T-helper 1 cell treated with Interleukin-12 subunit alpha and Interleukin-12 subunit beta and Interleukin-4 antibody, amounts not matched to agents 30 ng/mL and 1 ng/mL, for 36 hours (primary cell): ENCODE measurements around the gene RPL36A. TPM values are rescaled to one million over a fixed set of nuclear protein-coding genes. Genes with fewer than 3 reads are reported as not detected.

Experiments used
- intact Hi-C: fragments of 100-400 bp; cut with micrococcal nuclease; formaldehyde crosslinking; loops from one replicate; pipeline ENCODE4 v1.15.1; 2024
- total RNA-seq: library from RNA; stranded (reverse); gene quantifications from 2 replicates; pipeline ENCODE4 v1.2.3, GENCODE V29; 2022

Gene RPL36A
- total RNA-seq: 107 and 163 TPM in 2 replicates

- intact Hi-C loops: loop anchor here (1.0 to 10.0 kb wide), 9 partner anchors 17 to 754 kb away; partner anchors contain the start of genes CSTF2, HNRNPH2, TIMM8A and TRMT2B
These were observed at the start of gene RPL36A for GRCh38 chrX:101390664-101391525. Gene RPL36A (plus strand): TSS chrX:101391011. CDS start chrX:101391044, 33 bp downstream.

- intact Hi-C loops: loop anchor here (1.0 to 5.0 kb wide), 7 partner anchors 42 to 584 kb away; partner anchors contain the start of genes CSTF2, HNRNPH2 and ZMAT1
These were observed 42.9 kb upstream of the RPL36A start for GRCh38 chrX:101347859-101348451.

- intact Hi-C loops: loop anchor here (1.0 to 5.0 kb wide), 7 partner anchors 42 to 584 kb away; partner anchors contain the start of genes CSTF2, HNRNPH2 and ZMAT1
These were observed 42.2 kb upstream of the RPL36A start, which contains the start of gene TIMM8A for GRCh38 chrX:101348452-101349192. Gene TIMM8A (minus strand): TSS chrX:101348742. CDS start chrX:101348664, 78 bp downstream.

GRCh38 chrX:101349193-101349562, 41.6 kb upstream of the RPL36A start:
- intact Hi-C loops: loop anchor here (2.0 to 5.0 kb wide), 2 partner anchors 252 to 583 kb away; partner anchors contain the start of gene ZMAT1

- intact Hi-C loops: no loop called here
These were observed 33.5 kb upstream of the RPL36A start for GRCh38 chrX:101357166-101357795.

GRCh38 chrX:101359966-101360365, 30.8 kb upstream of the RPL36A start:
- intact Hi-C loops: no loop called here

GRCh38 chrX:101360390-101360789, 30.4 kb upstream of the RPL36A start:
- intact Hi-C loops: no loop called here

- intact Hi-C loops: no loop called here
These were observed 28.7 kb upstream of the RPL36A start for GRCh38 chrX:101362116-101362515.

GRCh38 chrX:101362757-101363156, 28.1 kb upstream of the RPL36A start:
- intact Hi-C loops: no loop called here

GRCh38 chrX:101365301-101365795, 25.5 kb upstream of the RPL36A start:
- intact Hi-C loops: no loop called here

GRCh38 chrX:101368800-101369199, 22.0 kb upstream of the RPL36A start:
- intact Hi-C loops: no loop called here

- intact Hi-C loops: no loop called here
These were observed 21.1 kb upstream of the RPL36A start for GRCh38 chrX:101369687-101370086.

- intact Hi-C loops: no loop called here
These were observed 19.8 kb upstream of the RPL36A start for GRCh38 chrX:101370888-101371504.

- intact Hi-C loops: no loop called here
These were observed 13.3 kb upstream of the RPL36A start for GRCh38 chrX:101377547-101377946.

GRCh38 chrX:101383679-101384205, 7.1 kb upstream of the RPL36A start:
- intact Hi-C loops: no loop called here

GRCh38 chrX:101385026-101385684, 5.7 kb upstream of the RPL36A start:
- intact Hi-C loops: no loop called here

GRCh38 chrX:101385795-101386541, 4.8 kb upstream of the RPL36A start, which contains the start of gene BTK:
Gene BTK (minus strand): TSS chrX:101386191. CDS start chrX:101375284, 10,907 bp downstream.
- intact Hi-C loops: no loop called here

- intact Hi-C loops: no loop called here
These were observed 4.3 kb upstream of the RPL36A start for GRCh38 chrX:101386542-101386885.

GRCh38 chrX:101388604-101389003, 2.2 kb upstream of the RPL36A start:
- intact Hi-C loops: no loop called here
